HUES64 (cell line): ENCODE data around the gene FAM81A.

Experiments
- H3K27ac ChIP-seq: 2 replicates; pipeline ENCODE4 v1.7.0; 2013; ENCODE audit warnings: low read depth, low read length, inconsistent platforms
- H3K27me3 ChIP-seq: 2 replicates; pipeline ENCODE4 v1.6.1; 2013; ENCODE audit warnings: mild to moderate bottlenecking, low read length; ENCODE audit not compliant: insufficient read depth
- H3K36me3 ChIP-seq: 2 replicates; pipeline ENCODE4 v1.6.1; 2013; ENCODE audit warnings: mild to moderate bottlenecking, low read length; ENCODE audit not compliant: insufficient read depth
- H3K4me1 ChIP-seq: 2 replicates; pipeline ENCODE4 v1.6.1; 2013; ENCODE audit warnings: mild to moderate bottlenecking, low read length, moderate library complexity; ENCODE audit not compliant: insufficient read depth
- H3K4me3 ChIP-seq: 2 replicates; pipeline ENCODE4 v1.5.1; 2013; ENCODE audit warnings: mild to moderate bottlenecking, low read length, moderate library complexity
- H3K9ac ChIP-seq: 2 replicates; pipeline ENCODE4 v1.6.1; 2013; ENCODE audit warnings: mild to moderate bottlenecking, low read depth, low read length
- H3K9me3 ChIP-seq: 2 replicates; pipeline ENCODE4 v1.6.1; 2013; ENCODE audit warnings: low read depth, low read length; ENCODE audit not compliant: insufficient read depth
- WGBS: fragments of 150-250, 120-280 bp; methylation state at CpG from one replicate; pipeline ENCODE4 v1.1.7; 2013; ENCODE audit warnings: missing lambda C conversion rate; 5-methylcytosine and 5-hydroxymethylcytosine counted together

The FAM81A gene

DNA sequence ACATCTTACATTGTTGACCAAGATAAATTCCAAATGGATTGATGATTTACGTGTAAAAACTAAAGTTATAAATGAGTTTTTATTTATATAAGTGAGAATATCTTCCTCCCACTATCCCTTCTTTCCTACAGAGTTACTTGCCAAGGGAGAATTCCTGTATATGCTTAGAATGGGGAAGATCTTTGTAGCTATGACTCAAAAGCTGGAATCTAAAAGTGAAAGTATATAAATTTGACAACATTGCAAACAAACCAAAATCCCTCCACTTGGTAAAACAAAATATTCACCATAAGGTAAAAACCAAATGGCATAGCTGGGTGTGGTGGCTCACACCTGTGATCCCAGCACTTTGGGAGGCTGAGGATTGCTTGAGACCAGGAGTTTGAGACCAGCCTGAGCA lies 120.9 kb downstream of the FAM81A start:
- H3K27me3 ChIP-seq = no peaks in the 10 kb centered on the region
- H3K27ac ChIP-seq = no peak overlapping the region
- no CpG with 5 or more reads among the region's 1 CpG for WGBS
- no peaks in the 10 kb centered on the region for H3K4me1 ChIP-seq
- no peak overlapping the region for H3K4me3 ChIP-seq
- H3K9me3 ChIP-seq = no peaks in the 10 kb centered on the region
- H3K36me3 ChIP-seq = no peaks in the 10 kb centered on the region
- no peak overlapping the region for H3K9ac ChIP-seq

DNA sequence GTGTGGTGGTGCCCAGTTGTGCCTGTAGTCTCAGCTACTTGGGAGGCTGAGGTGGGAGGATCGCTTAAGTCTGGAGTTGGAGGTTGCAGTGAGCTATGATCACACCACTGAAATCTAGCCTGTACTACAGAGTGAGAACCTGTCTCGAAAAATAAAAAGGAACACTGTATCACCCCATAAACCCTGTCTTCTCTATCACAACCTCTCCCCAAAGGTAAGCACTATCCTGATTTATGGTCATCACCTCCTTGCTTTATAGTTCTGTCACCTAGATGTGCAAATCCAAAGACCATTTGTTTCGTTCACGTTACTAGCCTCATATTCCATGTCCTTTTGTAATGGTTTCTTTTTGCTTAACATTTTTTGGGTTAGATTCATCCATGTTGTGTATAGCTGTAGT lies 123.6 kb downstream of the FAM81A start:
- H3K4me1 ChIP-seq = no peaks in the 10 kb centered on the region
- H3K27me3 ChIP-seq = no peaks in the 10 kb centered on the region
- H3K9ac ChIP-seq = no peak overlapping the region
- 92% methylated on average over 4 of the region's 4 CpGs for WGBS
- no peaks in the 10 kb centered on the region for H3K36me3 ChIP-seq
- H3K27ac ChIP-seq = no peak overlapping the region
- H3K4me3 ChIP-seq = no peak overlapping the region
- H3K9me3 ChIP-seq = 0 out of 2 replicates have a peak, but pooled peaks cover 3% of the 10 kb centered on the region

DNA sequence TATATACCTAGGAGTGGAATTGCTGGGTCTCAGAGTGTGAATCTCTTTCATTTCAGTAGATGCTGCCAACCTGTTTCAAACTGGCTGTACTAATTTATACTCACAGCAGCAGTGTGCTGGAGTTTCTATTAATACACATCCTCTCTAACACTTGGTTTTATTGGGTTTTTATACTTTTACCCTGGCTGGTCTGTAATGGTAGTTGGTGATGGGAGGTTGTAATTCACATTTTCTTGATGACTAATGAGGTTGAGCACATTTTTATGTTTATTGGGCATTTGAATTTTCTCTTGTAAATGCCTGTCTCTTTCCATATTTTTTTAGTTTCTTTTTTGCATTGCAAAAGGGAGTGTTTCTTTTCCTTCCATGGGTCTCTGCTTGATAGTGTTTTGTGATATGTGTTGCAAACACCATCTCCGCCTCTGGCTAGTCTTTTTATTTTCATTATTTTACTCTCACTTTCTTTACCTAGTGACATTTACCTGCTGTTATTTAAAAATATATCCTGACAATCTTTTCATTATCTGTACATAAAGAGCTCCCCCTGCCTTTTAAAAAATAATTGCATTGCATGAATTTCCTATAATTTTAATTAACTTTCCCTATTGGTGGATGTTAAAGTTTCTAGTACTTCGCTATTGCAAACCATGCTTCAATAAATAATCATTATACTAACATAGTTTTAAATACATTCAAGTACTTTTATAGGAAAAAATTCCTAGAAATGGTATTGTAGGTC lies 124.6 kb downstream of the FAM81A start:
- Histone ChIP-seq H3K27ac (no peak overlapping the region), H3K4me3 (no peak overlapping the region), H3K4me1 (no peaks in the 10 kb centered on the region), H3K36me3 (no peaks in the 10 kb centered on the region), H3K9me3 (0 out of 2 replicates have a peak, but pooled peaks cover 3% of the 10 kb centered on the region), H3K27me3 (no peaks in the 10 kb centered on the region), H3K9ac (no peak overlapping the region)
- 100% methylated on average over 1 of the region's 2 CpGs for WGBS

DNA sequence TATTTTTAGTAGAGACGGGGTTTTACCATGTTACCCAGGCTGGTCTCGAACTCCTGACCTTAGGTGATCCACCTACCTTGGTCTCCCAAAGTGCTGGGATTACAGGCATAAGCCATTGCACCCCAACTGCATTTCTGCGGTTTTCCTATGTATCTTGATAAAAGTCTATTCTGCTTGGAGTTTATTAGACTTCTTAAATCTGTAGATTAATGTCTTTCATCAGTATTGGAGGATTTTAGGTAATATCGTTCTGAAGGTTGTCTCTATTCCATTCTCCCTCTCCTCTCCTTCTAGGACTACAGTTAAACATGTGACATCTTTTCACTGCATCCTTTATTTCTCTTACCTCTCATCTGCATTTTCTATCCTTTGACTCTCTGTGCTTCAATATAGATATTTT lies 127.3 kb downstream of the FAM81A start:
- H3K4me1 ChIP-seq = no peaks in the 10 kb centered on the region
- 0 out of 2 replicates have a peak, but pooled peaks cover 3% of the 10 kb centered on the region for H3K9me3 ChIP-seq
- no peaks in the 10 kb centered on the region for H3K27me3 ChIP-seq
- 98% methylated on average over 4 of the region's 4 CpGs for WGBS
- no peak overlapping the region for H3K9ac ChIP-seq
- no peak overlapping the region for H3K4me3 ChIP-seq
- H3K27ac ChIP-seq = no peak overlapping the region
- no peaks in the 10 kb centered on the region for H3K36me3 ChIP-seq

DNA sequence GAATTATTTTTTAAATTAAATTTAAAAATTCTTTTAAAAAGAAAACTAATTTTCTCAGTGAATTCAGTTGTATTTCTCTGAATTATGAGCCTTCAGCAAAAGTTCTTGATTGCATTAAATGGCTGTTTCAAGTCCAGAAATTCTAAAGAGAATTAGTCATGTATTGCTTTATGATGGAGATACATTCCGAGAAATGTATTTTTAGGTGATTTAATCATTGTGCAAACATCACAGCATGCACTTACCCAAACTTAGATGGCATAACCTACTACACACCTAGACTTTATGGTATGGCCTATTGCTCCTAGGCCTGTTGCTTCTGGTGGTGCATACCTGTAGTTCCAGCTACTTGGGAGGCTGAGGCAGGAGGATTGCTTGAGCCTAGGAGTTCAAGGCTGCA lies 129.3 kb downstream of the FAM81A start:
- H3K9ac ChIP-seq = no peak overlapping the region
- H3K4me3 ChIP-seq = no peak overlapping the region
- WGBS = 83% methylated on average over 1 of the region's 1 CpG
- no peaks in the 10 kb centered on the region for H3K4me1 ChIP-seq
- no peaks in the 10 kb centered on the region for H3K36me3 ChIP-seq
- no peak overlapping the region for H3K27ac ChIP-seq
- H3K27me3 ChIP-seq = no peaks in the 10 kb centered on the region
- 0 out of 2 replicates have a peak, but pooled peaks cover 3% of the 10 kb centered on the region for H3K9me3 ChIP-seq

DNA sequence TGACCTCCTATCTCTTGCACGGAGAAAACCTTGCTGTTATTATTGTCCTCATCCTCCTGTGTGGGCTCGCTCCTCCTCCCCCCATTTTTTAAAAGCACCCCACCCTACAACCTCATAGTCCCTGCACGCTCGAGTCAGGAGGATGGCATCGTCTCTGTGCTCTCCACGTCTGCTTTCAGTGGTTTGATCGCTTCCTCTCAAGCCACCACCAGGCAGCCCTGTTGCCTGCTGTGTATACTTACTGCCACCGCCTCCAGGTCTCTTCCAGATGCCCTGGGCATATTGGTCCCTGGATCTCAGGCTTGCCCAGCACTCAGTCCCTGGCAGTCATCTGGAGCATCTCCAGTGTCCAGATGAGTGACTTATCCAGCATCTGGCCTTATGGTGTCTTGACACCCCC lies 131.5 kb downstream of the FAM81A start:
- Histone ChIP-seq H3K27me3 (no peaks in the 10 kb centered on the region), H3K36me3 (no peaks in the 10 kb centered on the region), H3K4me1 (no peaks in the 10 kb centered on the region), H3K9ac (no peak overlapping the region), H3K4me3 (no peak overlapping the region), H3K9me3 (0 out of 2 replicates have a peak, but pooled peaks cover 3% of the 10 kb centered on the region), H3K27ac (no peak overlapping the region)
- 93% methylated on average over 8 of the region's 8 CpGs for WGBS

DNA sequence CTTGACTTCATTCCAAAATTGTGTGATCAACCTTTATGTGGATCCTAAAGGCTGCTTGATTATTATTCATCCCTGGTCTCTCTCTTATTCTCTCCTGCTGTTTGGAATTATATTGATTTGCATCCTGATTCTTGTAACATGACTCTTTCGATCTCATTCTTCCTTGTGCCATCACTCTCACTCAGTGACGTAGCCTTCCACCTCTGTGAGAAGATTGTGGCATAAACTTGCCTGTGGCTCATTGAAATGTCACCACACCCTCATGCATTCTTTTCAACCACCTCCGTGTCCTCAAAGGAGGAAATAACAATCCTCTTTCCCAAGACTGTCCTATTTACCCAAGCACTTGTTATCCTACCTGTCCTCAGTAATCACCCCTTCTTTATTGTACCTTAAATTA lies 132.3 kb downstream of the FAM81A start:
- H3K9ac ChIP-seq = no peak overlapping the region
- no peak overlapping the region for H3K4me3 ChIP-seq
- 77% methylated on average over 3 of the region's 3 CpGs for WGBS
- no peak overlapping the region for H3K27ac ChIP-seq
- H3K4me1 ChIP-seq = no peaks in the 10 kb centered on the region
- no peaks in the 10 kb centered on the region for H3K27me3 ChIP-seq
- 0 out of 2 replicates have a peak, but pooled peaks cover 3% of the 10 kb centered on the region for H3K9me3 ChIP-seq
- H3K36me3 ChIP-seq = no peaks in the 10 kb centered on the region

DNA sequence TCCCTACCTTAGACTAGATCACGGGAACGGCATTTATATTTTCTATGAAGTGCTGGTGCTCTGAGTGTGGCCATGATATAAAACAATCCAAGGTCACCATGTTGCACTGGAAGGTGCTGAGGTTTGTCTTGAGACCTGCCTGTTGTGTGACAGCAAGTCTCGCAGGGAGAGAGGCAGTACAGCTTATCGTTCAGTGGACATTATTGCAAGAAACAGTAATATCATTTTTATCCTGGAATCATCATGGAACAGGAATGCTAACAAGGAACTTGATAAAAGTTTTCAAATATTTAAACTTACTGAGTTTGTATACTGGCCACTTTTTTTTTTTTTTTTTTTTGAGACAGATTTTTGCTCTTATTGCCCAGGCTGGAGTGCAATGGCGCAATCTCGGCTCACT lies 133.6 kb downstream of the FAM81A start:
- H3K9me3 ChIP-seq = no peaks in the 10 kb centered on the region
- H3K27ac ChIP-seq = no peak overlapping the region
- H3K36me3 ChIP-seq = no peaks in the 10 kb centered on the region
- no peaks in the 10 kb centered on the region for H3K4me1 ChIP-seq
- no peak overlapping the region for H3K9ac ChIP-seq
- no peaks in the 10 kb centered on the region for H3K27me3 ChIP-seq
- H3K4me3 ChIP-seq = no peak overlapping the region
- WGBS = 96% methylated on average over 6 of the region's 6 CpGs
